ENCODE data around the gene PROK1.
A peak's percentile ranks its signal among the peaks of the same experiment; 100 is the strongest.

Gene PROK1

DNA sequence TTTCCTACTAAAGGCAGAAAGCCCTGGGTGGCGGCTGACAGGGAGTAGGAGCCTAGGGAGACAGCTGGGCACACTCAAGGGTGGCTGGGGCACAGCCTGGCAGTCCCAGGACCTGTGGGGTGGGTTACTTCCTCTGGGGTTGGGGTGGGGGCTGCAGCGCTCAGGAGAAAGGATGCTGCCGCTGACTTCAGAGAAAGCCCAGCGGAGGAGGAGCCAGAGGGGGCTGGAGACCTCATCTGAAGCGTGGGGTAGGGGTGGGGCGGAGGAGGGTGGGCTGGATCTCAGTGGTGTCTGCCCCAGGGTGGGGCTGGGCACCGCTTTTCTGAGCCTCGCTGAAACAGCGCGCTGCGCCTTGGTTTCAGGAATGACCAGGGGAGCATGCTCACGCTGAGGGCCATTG lies 37.2 kb downstream of the PROK1 start:
- no peak for DNase-seq (ENCODE audit: low read depth, low spot score)

DNA sequence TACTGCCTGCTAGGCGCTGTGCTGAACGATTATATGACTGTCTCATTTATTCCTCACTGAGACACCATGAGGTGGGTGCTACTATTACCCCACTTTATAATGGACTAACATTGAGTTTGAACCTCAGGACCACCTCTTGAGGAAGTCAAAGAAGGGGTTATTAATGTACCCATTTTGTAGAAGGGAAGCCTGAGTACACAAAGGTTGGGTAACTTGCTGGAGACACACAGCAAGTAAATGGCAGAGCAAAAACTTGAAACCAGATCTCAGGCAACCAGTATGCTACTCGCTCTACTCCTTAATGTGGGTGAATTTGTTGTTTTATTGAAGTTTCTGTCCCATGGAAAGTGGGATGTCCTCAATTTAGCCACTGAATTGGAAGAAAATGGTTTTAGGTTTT lies 37.9 kb downstream of the PROK1 start:
- no peak for DNase-seq (ENCODE audit: low read depth, low spot score)

DNA sequence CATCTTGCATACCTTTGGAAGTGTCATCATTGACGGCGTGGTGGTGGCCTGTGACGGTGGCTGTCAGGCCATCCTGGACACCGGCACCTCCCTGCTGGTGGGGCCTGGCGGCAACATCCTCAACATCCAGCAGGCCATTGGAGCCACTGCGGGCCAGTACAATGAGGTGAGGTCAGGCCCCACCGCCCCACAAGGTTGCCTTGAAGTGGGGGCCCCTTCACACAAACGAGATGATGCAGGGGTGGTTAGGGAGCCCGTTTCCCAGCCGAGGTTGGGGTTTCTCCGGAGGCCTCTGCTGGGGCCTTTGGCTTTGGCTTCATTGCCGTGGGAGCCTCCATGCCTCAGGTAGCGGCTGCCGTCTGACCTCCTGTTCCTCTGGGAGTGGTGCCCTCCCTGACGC lies 38.5 kb downstream of the PROK1 start:
- no peak for DNase-seq (ENCODE audit: low read depth, low spot score)

DNA sequence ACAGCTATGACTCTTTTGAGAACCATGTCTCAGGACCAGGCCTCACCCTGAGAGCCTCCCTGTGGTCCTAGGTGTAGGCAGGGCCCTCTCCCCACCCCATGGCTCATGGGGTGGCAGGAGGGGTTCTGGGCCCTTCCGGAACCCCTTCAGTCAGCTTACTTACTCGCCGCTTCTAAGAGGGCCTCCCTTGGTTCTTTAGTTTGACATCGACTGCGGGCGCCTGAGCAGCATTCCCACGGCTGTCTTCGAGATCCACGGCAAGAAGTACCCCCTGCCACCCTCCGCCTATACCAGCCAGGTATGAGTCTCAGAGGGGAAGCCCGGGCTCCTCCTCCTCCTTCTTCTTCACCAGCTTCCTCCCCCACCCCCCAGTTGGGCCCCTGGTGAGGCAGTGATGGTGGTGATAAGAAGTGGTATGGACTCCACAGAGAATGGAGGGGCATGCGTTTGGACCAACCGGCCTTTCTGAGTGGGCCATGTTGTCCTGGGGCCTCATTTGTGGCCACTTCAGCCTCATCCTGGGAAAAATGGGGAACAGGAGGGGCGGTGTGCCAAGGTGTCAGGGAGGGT lies 39.1 kb downstream of the PROK1 start:
- DNase-seq (ENCODE audit: low read depth, low spot score) = no peak

DNA sequence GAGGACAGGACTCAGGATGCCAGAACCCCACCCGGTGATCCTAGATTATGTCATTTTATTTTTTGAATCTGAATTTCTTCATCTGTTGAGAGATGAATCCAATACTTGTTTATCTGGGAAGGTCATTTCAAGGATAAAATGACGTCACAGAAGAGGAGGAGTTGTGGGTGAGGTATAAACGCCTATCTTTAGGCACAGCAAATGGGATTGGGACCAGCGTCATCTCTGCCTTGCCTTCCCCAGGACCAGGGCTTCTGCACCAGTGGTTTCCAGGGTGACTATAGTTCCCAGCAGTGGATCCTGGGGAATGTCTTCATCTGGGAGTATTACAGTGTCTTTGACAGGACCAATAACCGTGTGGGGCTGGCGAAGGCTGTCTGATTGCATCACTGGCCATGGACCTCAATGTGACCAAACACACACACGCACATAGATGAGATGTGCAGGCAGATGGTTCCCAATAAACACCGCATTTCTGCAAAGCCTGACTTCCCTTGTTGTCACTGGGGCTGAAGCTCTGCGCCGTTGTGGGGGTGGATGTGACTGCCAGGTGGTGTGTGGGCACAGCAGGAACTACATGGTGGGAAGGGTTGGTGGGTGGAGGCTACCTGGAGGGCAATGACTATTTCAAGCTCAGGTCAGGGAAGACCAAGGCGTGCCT lies 40.0 kb downstream of the PROK1 start:
- no peak for DNase-seq (ENCODE audit: low read depth, low spot score)

DNA sequence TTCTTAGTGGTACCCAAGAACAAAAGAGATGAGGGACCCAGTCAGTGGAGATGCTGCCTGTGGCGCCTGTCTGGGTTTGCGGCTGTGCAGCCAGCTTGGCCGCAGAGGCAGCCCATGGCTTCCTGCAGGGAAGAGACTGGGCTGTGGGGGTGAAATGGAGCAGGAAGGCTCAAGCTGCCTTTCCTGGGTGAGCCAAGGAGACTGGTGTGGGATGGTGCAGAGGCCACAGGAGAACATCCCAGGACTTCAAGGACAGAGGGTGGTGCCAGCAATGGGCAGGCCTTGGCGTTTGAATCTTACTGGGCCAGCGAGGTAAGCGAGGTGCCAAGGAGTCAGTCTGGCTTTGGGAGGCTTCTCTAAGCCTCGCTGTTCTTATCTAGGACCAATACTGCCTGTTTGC lies 41.6 kb downstream of the PROK1 start:
- no peak for DNase-seq (ENCODE audit: low read depth, low spot score)

DNA sequence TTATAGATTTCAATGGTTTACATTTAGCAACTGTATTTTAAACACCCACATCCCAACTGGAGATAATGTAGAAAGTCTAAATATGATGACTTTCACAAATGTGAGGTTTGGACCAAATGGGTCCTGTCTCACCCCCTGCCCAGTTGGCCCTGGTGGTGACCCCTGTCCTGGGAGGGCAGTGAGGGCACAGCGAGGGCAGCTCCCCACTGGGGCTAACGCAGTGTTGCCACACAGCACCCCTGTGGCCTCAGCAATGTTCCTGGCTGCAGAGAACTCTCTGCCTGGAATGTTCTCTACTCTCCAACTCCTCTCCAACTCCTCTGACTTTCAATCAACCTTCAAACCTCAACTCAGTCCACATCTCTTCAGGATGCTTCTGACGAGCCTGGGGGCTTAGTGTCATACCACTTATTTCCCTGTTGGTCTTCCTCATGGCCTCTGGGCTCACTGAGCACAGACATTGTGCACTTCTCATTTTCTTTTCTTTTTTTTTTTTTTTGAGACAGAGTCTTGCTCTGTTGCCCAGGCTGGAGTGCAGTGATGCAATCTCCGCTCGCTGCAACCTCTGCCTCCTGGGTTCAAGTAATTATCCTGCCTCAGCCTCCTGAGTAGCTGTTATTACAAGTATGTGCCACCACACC lies 42.2 kb downstream of the PROK1 start:
- no peak for DNase-seq (ENCODE audit: low read depth, low spot score)

DNA sequence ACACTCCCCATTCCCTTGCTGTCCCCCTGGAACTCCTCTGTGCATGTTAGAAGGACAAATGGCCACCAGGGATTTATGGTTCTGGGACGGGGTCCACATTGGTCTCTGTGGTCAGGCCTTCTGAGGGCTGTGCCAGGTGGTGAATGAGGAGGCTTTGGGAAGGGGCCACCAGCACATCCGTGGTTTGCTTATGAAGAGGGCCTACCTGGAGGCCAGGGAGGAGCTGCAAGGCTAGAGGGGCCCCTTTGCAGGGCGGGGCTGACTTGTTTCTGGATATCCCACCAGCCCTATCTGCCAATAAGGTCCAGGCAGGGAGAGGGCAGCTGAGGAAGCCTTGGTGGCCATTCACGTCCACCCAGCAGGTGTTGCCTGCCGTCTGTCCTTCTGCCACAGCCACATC lies 43.1 kb downstream of the PROK1 start:
- no peak for DNase-seq (ENCODE audit: low read depth, low spot score)

DNA sequence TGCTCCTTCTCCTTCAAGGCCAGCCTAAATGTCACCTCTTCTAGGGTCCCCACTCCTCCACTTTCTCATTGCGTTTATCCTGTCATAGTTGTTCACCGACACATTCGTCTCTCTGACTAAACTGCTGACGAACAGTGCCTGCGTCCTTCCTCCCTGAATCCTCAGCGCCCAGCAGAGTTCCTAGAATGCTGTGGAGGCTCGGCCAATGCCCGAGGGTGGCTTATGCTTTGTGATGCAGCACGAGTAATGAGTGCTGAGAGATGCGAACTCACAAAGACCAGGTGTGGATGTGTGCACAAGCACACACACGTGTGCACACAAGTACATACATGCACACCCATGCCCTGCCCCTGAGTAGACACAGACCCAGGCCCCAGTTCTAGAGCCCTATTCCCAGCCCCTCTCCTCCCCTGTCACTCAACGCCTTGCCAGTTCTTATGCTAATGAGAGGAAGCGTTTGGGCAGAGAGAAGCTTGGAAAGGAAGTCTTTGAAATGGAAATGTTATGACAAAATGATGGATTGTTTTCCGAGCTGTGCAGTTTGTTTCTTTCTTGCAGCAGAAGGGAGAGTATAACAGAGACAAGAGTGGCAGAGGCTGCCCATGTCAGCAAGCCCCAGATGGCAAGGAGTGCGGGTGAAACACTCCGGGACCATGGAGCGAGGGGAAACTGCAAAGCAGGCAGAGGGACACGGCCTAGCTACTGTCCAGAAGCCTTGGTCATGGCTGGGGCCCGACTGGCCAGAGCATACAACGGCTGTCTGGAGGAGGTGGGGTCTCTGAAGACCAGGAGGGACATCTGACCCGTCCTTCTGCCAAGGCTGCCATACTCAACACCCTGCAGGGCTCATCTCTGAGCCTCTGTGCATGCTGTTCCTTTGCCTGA lies 43.8 kb downstream of the PROK1 start:
- DNase-seq (ENCODE audit: low read depth, low spot score) = peak; percentile 87

DNA sequence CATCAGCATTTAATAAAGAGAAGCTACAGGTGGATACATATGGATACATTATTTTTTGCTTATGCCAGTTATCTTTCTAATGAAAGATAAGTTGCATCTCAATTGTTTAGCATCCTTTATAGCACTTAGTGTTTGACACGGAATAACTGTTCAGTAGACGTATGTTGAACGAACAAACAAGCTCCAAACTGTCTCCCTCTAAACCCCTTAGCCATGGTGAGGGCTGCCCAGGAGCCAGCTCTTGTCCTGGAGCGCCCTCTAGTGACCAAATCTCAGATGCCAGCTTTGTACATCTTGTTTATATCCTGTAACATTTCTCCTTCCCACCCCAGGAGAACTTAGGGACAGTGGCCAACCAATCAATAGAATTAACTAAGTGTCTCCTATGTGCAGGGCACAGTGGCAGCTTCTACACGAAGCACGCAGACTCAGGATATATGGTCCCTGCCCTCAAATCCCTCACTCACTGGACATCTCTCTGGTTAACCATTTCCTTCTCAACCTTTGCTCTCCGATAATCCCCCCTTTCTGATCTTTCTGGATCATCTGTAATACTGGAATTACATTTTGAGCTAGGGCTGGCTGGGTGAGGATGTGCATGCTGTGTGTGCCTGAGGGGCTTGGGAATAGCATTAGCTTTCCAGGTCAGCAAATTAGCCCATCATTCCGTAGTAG lies 45.1 kb downstream of the PROK1 start:
- DNase-seq (ENCODE audit: low read depth, low spot score) = peak; percentile 89

DNA sequence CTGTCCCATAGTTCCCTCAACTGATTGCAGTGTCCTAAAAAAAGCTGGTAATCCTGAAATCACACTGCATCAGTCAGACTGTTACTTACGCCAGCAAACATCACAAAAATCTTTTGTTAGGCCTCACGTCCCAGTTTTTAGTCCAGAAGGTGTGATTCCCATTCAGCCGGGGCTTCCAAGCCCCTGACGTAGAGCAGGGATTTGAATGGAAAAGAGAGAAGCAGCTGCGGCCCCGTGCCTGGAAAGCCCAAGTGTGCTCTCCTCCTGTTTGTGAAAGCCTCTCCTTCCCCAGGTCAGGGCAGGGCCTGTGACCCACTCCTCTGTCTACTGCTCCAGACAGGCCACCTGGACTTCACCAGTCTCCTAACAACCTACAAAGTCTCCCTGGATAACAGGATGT lies 47.3 kb downstream of the PROK1 start:
- DNase-seq (ENCODE audit: low read depth, low spot score) = no peak

DNA sequence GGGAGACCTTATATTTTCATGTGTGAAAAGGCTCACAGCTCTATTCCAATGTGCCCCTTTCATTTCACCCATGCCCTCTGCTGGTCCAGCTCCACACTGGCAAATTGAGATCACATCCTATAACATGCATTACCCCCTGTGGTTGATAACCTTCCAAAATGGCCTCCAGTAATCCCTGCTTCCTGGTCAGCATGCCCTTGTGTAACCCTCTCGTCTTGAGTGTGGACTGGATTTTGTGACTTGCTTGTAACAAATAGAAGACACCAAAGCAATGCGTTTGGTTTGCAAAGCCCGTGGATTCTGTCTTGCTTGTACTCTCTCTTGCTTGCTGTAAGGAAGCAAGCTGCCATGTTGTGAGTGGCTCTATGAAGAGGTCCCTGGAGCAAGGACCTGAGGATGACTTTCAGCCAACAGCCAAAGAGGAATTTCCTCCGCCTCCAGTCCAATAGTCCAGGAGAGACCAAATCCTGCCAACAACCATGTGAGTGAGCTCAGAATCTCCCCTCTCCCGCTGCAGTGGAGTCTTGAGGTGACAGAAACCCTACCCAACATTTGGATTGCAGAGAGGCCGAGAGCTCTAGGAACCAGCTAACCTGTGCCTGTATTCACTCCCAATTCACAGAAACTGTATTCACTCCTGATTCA lies 50.7 kb downstream of the PROK1 start:
- no peak for DNase-seq (ENCODE audit: low read depth, low spot score)

DNA sequence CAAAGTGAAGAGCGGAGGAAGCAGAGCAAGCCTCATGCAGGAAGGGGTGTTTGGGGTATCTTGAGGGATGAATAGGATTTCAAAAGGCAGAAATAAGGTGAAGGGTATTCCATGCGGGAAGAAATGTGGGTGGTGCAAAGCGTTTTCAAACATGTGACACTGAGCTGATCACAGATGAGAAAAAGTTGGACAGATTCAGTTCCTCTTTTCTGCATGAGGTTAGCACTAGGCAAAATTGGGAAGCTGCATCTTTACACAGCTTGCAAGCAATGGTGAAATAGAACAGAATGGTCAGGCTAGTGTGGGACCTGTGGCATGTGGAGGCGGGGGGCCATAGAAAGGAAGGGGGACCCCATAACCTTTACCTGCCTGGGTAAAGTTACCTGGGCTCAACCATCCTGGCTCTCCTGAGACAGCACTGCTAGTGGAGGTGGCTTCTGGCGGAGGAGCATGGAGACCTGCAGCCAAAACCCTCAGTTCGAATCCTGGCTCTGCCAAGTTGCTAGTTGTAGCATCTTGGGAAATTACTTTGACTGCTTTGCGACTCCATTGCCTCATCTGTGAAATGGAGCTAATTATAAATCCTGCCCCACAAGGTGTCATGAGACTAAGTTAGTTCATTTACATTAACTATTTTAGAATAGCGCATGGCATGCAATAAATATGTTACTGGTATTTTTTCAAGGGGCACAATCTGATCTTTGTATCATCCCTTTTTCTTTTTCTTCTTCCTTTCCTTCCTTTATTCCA lies 51.6 kb downstream of the PROK1 start:
- no peak for DNase-seq (ENCODE audit: low read depth, low spot score)

DNA sequence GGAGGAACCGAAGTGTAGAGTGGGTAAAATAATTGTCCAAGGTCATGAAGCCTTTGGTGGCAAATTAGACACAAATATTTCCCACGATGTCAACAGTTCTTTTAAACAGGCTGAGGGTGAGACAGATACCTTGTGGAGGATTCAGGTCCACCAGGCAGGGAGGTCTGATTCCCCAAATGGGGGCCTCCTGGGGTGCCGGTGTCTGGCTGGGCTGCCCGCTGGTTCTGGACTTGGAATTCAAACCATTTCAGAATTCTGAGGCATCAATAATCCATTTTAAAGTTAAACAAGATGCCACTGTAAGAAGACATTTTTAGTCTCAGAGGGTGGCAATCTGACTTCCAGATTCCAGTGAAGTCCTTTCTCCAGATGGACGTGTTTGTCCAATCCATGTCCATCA lies 52.5 kb downstream of the PROK1 start:
- DNase-seq (ENCODE audit: low read depth, low spot score) = no peak

DNA sequence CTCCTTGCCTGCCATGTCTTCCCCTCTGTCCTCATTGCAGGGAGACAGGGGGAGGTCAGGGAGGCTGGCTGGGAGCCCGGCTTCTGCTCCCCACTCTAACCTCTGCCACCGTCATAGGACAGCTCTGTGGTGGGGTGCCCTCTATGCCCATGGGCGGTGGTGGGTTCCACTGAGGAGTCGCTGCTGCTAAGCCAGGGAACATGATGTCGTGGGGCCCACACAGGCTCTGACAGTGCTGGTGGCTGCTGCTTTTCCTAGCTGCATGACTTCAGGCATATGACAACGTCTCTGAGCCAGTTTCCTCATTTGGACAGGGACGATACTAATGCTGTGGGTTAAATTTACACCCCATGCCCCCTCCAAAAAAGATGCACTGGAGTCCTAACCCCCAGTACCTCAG lies 53.3 kb downstream of the PROK1 start:
- DNase-seq (ENCODE audit: low read depth, low spot score) = no peak

DNA sequence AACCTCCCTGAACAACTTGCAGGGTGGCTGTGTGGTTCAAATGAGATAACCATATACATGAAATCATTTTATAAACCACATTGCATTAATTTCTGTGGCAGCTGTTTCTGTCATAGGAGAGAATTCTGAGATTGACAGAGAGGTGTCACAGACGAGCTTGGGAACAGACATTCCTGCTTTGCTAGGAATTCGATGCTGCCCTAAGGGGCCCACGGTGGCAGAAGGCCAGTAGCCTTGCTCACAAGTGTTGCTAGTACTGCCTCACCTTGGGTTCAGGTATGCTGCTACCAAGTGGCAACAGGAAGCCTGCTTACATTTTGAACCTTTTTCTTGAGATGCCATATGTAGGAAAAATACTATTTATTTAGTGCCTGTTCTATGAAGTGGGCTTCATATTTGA lies 54.6 kb downstream of the PROK1 start:
- DNase-seq (ENCODE audit: low read depth, low spot score) = peak; percentile 73

DNA sequence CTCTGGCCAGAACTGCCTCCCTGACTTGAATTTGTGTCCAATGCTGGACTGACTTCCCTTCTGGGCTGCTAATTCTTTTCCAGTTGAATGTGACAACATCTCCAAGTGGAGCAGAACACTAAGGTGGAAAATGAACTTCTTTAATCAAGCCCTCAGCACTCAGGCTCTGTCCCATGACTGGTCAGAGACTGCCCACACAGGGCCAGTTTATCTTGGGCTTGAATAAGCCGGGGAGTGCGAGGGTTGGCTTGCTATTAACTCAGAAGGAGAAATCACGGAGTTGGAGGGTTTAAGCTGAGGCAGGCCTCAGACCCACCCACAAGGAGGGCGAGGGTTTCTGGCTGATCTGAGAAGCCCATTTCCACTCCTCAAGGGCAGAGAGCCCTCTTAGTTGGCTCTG lies 55.6 kb downstream of the PROK1 start:
- DNase-seq (ENCODE audit: low read depth, low spot score) = no peak
